GM15510 (cell line): ENCODE measurements around the gene KARS1.

Experiments used
- POLR2A ChIP-seq: IDR thresholded peaks from 3 replicates; pipeline ENCODE4 v1.6.1; 2011; ENCODE audit warnings: borderline replicate concordance; ENCODE audit not compliant: insufficient read length; ENCODE audit errors: extremely low read depth

Gene KARS1

DNA sequence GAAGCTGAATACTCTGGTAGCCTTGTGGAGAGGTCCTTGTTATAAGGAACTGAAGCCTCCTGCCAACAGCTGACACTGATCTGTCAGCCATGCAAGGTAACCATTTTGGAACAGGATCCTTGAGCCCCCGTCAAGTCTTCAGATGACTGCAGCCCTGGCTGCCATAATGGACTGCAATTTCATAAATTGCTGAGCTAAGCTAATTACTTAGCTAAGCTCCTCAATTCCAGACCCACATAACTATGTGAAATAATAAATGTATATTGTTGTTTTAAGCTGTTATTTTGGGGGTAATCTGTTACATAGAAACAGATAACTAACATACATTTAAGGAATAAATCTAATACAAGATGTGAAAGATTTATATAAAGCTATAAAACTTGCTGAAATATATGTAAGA lies 41.0 kb downstream of the KARS1 start:
- TF ChIP-seq POLR2A, result no peak

- no peak for TF ChIP-seq POLR2A
Measured at GRCh38 chr16:75603241-75603640, 44.2 kb downstream of the KARS1 start.

GRCh38 chr16:75599452-75600277 lies 47.8 kb downstream of the KARS1 start:
- TF ChIP-seq POLR2A, result no peak

- no peak for TF ChIP-seq POLR2A
Measured at GRCh38 chr16:75593825-75594820, 53.3 kb downstream of the KARS1 start.

- TF ChIP-seq POLR2A, result no peak
Measured at GRCh38 chr16:75593308-75593707, 54.2 kb downstream of the KARS1 start.

DNA sequence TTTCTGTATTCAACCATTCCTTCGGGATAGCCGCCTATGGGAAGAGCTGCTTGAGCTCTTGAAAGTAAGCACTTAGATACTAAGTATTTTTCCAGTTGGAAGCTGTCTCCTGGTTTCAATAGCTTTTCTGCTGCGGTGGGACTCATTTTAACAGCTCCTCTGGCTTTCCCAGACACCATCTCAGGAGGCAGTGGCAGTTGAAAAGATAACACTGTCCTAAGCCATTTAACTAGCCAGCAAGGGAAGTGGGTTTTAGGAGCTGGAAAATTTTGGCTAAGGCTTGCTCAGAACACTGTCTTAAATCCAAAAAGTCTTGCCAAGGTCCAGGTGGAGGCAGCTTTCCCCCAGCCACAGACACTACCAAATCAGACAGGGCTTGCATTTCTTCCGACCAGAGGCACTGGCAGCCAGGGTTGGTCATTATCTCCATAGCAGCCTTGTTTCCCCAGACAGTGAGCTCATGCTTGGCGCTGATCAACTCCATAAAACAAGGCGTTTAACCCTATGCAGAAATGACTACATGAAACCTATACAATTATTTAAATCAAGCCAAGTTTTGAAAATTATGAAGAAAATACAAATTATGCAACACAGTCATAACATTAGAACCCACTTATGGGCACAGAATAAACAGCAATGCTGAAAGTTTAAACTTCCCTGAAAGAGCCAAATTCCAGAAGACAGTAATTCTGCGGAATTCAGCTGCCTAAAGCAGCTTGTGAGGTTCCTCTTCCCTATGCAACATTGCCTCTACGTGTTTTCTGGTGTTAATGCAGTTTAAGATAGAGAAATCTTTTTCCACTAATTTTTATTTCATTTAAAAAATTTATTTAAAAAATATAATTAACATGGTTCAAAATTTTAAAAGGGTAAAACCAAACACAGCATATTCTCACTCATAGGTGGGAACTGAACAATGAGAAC lies 56.3 kb downstream of the KARS1 start:
- no peak for TF ChIP-seq POLR2A

DNA sequence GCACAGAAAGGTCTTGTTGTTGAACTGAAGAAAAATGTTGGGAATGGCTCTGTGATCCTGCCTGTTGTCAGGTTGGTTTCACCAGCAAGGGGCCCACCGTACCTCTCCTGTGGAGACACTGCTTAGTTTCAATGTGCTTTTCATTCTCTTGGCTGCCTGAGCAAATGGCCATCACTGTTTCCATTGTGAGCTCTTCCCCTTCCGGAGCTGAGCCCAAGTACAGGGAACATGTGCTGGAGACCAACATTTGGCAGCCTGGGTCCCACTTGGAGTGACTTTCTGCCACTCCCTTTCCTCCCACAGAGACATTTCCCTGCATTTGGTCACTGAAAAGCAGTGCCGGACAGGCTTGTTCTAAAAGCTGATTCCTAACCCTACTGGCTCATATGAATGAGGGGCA lies 58.2 kb downstream of the KARS1 start:
- TF ChIP-seq POLR2A, result no peak

- no peak for TF ChIP-seq POLR2A
Measured at GRCh38 chr16:75588716-75589115, 58.7 kb downstream of the KARS1 start.

GRCh38 chr16:75584108-75584507 lies 63.4 kb downstream of the KARS1 start:
- no peak for TF ChIP-seq POLR2A

DNA sequence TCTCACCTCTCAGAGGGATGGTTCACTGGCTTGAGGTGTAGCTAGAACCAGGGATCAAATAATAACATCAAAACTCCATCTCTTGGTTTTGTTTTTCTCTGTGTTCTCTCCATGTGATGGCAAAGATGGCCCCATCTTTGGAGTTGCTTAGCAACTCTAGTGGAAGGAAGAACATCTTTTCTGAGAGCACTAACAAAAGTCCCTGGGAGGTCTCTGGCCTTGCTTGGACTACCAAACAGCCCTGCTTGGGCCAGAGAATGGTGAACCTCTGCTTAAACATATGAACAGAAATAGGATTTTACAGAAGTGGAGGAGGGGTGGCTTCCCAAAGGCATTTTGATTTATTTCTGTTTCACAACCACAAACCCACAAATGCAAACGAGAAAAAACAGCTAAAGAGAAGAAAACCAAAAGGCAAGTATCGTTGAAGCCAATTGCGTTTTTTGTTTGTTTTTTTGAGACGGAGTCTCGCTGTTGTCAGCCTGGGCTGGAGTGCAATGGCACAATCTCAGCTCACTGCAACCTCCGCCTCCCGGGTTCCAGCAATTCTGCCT lies 68.1 kb downstream of the KARS1 start:
- no peak for TF ChIP-seq POLR2A

- TF ChIP-seq POLR2A, result no peak
Measured at GRCh38 chr16:75578725-75579124, 68.7 kb downstream of the KARS1 start.

DNA sequence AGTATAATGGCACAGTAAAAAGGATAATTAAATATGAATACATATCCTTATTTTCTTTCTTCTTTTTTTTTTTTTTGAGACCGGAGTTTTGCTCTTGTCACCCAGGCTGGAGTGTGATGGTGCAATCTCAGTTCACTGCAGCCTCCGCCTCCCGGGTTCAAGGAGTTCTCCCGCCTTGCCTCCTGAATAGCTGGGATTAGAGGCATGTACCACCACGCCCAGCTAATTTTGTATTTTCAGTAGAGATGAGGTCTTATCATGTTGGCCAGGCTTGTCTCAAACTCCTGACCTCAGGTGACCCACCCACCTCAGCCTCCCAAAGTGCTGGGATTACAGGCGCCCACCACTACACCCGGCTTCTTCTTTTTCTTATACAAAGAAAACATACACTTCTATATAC lies 69.3 kb downstream of the KARS1 start:
- no peak for TF ChIP-seq POLR2A
